ENCODE measurements around the gene ESRP2.

The ESRP2 gene

DNA sequence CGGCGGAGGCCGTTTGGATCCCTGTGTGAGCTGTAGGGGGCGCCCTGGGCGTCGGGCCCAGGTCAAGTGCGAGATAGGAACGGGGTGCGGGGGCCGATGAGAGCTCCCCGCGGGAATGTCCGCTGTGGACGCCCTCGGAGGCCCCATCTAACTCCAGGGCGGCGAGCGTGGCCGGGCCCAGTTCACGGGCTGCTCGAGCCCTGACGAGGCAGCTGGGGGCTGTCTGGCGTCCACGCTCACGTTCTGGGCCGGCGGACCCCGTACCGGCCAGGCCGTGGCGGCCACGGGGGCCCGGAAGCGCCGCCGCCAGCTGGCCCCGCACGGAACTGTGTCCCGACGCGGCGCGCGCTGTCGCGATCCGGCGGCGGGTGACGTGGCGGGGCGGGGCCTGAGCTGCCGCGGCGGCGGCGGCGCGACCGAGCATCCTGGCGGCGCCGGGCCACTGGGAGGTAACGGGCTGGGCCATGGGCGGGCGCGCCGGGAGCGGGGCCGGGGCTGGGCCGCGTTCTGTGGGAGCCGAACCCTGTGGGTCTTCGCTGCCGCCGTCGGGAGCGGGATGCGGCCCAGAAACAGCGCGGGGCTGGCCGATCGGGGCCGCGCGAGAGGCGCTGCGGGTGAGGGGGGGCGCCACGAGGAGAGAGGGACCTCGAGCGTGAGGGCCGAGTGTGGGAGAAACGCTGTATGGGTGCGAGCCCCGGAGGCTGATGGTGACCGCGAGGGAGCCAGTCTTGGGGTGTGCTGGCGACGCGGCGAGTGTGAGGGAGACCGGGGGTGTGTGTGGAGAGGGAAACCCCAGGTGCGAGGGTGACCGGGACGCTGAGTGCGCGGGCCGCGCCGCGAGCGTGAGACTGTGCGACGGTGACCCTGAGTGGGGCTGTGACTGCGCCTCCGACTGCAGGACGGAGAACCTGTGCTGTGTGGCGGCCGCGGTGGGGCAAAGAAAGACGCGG lies 28.5 kb upstream of the ESRP2 start, which contains the start of gene SLC7A6:
SLC7A6 (plus strand) TSS at position 399 of the 950 bp plus-strand sequence. CDS start 10,201 bp downstream, outside the sequence.
- peak; percentile 52 to 76 for DNase-seq (ENCODE audit: low read depth in 1 of 2, low spot score in 1 of 2)

DNA sequence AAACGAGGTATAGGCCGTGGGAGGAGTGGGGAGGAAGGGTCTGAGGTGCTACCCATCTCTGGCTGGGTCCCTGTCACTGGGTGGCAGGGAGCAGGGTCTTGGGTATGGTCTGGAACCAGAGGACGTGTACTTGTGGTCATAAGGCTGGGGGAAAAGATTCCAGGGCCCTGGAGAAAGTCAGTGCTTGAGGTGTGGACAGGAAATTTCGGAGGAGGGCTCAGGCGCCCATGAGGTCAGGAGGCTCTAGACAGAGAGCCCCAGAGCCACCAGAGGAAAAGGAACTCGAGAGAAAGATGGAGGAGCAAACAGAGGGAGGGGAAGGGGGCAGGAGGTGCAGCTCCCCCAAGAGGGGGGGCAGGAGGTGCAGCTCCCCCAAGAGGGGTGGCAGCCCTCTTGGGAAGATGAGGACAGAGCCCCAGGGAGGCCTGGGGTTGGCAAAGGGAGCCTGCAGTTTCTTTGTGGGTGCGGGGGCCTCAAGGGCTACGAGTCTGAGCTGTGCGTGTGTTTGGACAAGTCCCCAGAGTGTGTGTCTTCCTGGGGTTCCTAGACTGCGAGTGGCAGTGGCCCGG lies 27.7 kb upstream of the ESRP2 start:
- DNase-seq (ENCODE audit: low read depth in 1 of 2, low spot score in 1 of 2), result no peak

DNA sequence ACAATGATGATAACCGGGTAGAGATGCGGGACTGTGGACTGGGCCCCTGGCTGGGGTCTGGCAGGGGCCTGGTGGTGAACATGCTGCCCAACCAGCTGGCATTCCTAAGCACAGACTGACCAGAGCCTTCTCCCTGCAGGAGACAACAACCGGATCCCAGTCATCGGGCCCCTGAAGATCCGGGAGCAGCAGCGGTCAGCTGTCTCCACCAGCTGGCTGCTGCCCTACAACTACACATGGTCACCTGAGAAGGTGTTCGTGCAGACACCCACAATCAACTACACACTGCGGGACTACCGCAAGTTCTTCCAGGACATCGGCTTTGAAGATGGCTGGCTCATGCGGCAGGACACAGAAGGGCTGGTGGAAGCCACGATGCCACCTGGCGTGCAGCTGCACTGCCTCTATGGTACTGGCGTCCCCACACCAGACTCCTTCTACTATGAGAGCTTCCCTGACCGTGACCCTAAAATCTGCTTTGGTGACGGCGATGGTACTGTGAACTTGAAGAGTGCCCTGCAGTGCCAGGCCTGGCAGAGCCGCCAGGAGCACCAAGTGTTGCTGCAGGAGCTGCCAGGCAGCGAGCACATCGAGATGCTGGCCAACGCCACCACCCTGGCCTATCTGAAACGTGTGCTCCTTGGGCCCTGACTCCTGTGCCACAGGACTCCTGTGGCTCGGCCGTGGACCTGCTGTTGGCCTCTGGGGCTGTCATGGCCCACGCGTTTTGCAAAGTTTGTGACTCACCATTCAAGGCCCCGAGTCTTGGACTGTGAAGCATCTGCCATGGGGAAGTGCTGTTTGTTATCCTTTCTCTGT lies 23.3 kb upstream of the ESRP2 start:
- no peak for DNase-seq (ENCODE audit: low read depth in 1 of 2, low spot score in 1 of 2)

DNA sequence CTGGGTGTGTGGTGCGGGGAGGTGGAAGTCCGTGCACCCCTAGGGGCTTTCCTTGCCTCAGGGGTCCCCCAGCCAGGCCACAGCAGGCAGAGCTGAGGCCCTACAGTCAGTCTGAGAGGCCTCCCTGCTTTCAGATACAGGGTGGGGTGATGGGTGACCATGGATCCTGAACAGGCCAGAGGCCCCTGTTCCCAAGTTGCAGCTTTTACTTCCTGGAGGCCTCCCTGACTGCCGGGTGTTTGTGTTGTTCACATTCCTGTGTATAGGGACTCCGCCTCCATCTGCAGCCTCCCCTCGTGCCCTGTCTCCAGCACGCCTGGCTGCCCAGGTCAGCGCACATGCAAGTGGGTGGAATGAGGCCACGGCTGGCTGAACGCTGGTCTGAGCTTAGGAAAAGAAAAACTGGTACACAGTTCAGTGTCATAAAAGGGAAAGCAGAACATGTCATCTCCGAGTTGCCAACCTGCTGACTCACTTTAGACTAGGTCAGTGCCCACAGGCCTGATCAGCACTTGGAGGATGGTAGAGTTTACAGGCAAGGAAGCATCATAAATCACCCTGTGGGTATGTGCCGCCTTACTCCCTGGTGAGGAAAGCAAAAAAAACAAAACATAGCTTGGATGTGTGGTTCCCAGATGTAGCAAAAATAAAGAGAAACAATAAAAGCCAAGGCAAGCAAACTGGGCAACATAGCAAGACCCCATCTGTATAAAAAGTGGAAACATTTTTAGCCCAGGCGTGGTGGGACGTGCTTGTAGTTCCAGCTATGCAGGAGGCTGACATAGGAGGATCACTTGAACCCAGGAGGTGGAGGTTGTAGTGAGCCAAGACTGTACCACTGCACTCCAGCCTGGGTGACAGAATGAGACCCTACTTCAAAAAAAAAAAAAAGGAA lies 22.2 kb upstream of the ESRP2 start:
- DNase-seq (ENCODE audit: low read depth in 1 of 2, low spot score in 1 of 2), result no peak

DNA sequence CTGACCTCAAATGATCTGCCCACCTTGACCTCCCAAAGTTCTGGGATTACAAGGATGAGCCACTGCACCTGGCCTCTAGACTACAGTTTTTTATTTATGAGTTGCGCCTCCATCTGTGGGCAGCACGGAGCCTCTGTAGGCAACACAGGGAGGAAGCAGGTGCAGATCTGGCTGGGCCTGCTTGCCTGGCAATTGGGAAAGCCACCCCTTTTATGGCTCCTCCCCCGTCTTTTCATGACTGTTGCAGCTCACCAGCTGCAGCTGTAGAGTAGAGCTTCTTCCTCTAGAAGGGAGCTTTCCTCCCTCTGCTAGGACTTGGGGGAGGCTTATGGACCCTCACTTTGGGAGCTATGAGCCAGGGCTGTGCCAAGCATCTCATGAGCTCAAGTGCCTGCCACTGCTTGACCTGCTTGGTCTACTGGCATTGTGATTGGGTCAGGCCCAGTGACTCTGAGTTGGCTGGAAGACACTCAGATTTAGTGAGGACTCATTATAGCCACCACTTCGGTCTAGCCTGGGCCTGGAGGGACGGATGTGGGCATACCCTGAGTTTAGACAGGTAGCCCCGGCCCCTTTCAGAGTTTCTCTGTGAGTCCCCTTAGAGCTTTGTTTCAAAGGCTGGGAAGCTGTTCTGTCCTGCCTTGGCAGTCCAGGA lies 21.5 kb upstream of the ESRP2 start:
- DNase-seq (ENCODE audit: low read depth in 1 of 2, low spot score in 1 of 2), result no peak

DNA sequence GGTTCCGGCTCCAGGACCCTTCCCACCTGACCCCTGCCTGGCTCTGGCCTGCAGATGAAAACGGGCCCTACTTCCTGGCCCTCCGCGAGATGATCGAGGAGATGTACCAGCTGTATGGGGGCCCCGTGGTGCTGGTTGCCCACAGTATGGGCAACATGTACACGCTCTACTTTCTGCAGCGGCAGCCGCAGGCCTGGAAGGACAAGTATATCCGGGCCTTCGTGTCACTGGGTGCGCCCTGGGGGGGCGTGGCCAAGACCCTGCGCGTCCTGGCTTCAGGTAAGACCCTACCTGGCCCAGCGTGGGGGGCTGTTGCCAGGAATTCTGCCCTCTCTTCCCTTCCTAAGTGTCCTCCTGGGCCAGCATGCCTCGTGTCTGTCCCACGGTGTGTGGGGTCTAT lies 19.8 kb upstream of the ESRP2 start:
- DNase-seq (ENCODE audit: low read depth in 1 of 2, low spot score in 1 of 2), result no peak

DNA sequence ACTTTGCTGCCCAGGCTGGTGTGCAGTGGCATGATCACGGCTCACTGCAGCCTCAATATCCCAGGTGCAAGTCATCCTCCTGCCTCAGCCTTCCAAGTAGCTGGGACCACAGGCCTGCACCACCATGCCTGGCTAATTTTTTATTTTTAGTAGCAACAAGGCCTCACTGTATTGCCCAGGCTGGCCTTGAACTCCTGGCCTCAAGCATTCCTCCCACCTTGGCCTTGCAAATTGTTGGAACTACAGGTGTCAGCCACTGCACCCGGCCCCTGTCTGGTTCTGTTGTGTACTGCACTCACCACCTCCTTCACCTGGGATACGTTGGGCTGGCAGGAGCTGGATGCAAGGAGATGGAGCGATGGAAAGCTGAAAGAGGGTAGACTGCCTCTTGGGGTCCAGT lies 17.8 kb upstream of the ESRP2 start:
- DNase-seq (ENCODE audit: low read depth in 1 of 2, low spot score in 1 of 2), result no peak

DNA sequence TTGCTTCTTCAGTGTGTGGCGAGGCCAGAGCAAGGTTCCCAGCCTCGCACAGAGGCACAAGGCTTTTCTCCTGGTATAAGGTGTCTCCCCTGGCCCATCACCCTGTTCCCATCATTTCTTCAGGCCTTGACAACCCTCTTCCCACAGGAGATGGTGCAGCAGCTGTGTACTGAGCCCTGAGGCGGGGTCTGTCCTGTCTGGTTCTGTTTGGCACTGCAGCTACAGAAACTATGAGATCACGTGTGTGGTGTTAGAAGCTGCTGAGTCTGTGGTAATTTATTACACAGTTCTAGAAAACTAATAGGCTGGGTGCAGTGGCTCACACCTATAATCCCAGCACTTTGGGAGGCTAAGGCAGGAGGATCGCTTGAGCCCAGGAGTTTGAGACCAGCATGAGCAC lies 16.5 kb upstream of the ESRP2 start:
- DNase-seq (ENCODE audit: low read depth in 1 of 2, low spot score in 1 of 2), result no peak

DNA sequence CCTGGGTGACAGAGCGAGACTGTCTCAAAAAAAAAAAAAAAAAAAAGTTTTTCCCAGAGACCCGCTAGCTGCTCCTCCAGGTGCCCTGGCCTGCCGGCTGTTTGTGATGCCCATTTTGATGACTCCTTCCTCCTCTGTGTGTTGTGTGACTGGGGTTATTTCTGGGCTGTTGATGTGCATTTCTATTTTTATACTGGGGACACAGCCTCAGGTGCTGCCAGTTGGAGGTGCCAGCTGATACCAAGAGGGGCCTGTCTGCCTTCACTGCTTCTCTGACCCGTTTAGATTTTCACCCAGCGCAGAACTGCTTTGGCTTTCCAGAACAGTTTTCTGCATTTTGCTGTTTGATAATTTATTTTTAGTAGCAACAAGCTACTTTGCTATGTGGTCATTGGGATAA lies 15.9 kb upstream of the ESRP2 start:
- DNase-seq (ENCODE audit: low read depth in 1 of 2, low spot score in 1 of 2), result no peak

DNA sequence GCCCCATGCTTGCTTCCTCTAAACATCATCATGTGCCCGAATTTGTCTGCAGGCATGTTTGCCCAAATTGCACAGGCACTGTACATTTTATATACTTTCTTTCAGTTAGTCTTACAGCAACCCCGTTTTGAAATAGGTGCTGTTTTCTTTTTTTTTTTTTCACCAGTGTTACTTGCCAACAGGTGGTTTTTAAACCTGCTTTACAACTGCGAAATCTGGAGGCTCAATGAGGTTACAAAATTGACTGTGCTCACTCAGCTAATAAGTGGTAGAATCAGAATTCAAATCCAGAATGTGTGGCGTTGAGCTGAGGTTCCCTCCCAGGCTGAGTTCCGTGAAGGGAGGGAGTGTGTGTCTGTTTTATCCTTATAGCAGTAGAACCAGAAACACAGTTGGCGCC lies 15.0 kb upstream of the ESRP2 start:
- DNase-seq (ENCODE audit: low read depth in 1 of 2, low spot score in 1 of 2), result no peak

DNA sequence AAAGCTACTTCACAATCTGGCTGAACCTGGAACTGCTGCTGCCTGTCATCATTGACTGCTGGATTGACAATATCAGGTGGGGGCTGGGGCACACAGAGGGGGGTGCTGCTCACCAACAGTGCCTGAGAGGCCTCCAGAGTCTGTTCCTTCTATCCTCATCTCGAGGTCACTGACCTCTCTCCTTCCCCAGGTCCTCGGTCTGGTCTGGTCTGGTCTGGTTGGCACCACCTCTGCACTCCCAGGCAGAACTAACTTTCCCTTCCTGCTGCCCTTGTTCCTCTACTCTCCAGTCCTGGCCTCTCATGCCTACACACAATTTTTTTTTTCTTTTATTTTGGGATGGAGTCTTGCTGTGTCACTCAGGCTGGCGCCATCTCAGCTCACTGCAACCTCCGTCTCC lies 13.4 kb upstream of the ESRP2 start:
- DNase-seq (ENCODE audit: low read depth in 1 of 2, low spot score in 1 of 2), result no peak

DNA sequence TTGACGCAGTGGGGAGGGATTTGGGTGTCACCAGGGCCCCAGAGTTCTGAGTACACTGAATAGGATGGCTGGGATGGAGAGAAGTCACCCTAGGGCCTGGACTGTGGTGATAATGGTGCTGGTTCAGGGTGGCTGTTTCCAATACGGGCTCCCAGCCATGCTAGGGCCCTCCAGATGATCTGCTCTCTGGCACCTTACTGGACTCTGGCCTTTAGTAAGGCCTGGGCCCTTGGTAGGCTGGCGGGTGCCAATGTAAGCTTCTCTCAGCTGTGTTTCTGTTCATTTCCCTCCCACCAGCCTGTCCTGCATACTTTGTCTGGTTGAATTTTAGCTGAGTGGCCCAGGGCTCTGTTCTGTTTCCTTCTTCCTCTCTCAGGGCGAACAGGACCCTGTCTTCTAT lies 12.0 kb upstream of the ESRP2 start:
- DNase-seq (ENCODE audit: low read depth in 1 of 2, low spot score in 1 of 2), result no peak

DNA sequence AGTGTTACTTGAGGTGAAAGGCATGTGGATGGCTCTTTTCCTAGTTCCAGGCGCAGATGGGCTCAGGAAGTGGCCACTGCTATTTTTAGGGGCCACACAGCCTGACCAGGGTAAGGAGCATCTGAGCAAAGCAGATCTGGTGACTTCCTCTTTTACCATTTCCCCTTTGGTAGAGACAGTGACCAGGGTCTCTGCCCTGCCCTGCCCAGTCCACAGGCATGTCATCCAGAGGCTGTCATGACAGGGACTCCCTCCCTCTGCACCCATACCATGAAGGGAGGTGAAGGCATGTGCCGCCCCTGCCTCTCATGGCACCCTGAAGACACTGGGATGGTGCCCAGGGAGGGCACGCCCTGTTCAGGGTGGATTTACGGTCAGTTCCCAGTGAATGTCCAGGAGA lies 11.5 kb upstream of the ESRP2 start:
- no peak for DNase-seq (ENCODE audit: low read depth in 1 of 2, low spot score in 1 of 2)

DNA sequence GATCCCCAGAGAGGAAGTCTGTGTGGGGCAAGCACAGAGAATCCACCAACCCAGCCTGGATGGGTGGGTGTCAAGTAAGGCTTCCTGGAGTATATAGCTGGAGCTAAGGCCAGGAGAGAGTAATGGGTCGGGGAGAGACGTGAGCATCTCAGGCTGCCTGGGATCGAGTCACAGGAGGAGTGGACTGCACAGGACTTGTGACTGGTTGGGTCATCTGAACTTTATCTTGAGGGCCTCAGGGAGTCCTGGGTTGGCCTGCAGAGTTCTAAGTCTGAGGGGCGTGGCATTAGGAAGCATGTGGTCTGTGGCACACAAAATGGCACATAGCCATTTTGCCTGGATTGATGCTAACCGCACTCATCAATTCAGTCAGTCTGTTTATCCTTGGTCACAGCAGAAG lies 10.7 kb upstream of the ESRP2 start:
- DNase-seq (ENCODE audit: low read depth in 1 of 2, low spot score in 1 of 2), result no peak

DNA sequence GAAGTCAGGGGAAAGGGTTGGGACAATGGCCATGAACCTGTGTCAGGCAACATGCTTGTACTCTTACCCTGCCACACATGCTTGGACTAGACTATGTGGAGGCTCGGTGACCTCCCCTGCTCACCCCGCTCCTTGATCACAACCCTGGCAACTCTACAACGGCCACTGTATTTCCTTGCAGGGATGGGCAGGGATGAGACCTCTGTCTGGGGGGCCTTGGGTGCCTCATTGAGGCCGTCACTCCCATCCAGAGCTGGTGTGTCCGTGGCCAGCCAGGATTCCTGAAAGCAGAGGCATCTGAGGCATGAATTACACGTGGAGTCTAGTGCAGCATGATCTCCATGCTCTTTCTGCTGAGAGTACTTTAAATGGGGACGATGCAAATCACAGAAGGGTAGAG lies 10.2 kb upstream of the ESRP2 start:
- no peak for DNase-seq (ENCODE audit: low read depth in 1 of 2, low spot score in 1 of 2)

DNA sequence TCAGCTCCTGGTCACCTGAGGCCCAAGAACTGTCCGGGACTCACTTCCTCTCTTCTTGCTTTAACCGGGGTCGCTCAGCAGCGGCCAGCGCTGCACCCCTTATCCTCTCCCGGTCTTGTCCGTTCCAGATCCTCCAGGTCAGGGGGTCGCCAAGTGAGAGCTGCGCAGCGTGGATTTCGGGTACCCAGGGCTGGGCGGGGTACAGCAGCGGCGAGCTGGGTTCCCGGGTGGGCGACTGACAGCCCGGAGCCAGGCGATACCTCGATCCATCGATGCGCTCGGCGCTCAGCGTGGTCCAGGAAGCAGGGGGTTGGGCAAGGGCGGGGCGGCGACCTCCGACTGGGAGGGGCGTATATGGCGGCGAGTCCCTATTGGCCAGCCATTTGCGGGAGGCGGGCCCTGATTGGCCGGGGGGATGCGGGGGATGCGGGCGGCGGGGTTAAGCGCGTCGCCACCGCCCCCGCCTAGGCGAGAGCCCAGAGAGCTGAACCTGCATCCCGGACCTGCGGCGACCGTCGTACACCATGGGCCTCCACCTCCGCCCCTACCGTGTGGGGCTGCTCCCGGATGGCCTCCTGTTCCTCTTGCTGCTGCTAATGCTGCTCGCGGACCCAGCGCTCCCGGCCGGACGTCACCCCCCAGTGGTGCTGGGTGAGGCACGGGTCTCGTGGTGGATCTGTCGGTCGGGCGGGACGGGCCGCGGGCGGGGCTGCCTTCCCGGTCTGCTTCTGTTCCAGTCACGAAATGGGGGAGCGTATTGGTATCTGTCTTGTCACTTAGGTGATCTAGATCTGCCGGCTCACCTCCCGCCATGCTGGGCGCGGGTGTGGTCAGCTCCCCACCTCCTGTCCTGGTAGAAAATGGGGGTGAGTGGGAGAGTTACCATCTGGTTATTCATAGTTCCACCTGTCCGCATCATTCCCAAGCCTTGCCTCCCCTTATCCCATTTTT lies 9.3 kb upstream of the ESRP2 start, which contains the start of gene PLA2G15:
PLA2G15 (plus strand) TSS at position 471 of the 951 bp plus-strand sequence; CDS start at position 525, 54 bp downstream.
- DNase-seq (ENCODE audit: low read depth in 1 of 2, low spot score in 1 of 2), result peak; percentile 95 to 96

DNA sequence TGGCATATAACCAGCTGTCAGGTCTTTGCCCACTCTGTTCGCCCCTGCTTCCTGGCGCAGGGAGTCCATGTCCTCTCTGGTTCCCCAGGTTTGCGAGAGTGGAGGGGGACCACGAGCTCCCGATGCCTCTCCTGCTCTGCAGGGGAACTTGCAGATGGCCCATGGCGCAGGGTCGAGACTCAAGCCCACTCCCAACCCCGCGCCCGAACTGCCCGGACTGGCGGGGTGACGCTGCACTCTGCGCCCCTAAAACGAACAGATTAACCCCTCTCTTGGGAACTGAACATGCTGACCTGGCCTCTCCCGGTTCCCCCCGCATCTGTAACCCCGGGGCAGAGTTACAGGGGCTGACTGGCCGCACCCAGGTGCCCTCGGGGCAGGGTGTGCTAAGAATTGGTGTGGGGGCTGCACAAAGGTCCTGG lies 8.6 kb upstream of the ESRP2 start:
- DNase-seq (ENCODE audit: low read depth in 1 of 2, low spot score in 1 of 2), result no peak

DNA sequence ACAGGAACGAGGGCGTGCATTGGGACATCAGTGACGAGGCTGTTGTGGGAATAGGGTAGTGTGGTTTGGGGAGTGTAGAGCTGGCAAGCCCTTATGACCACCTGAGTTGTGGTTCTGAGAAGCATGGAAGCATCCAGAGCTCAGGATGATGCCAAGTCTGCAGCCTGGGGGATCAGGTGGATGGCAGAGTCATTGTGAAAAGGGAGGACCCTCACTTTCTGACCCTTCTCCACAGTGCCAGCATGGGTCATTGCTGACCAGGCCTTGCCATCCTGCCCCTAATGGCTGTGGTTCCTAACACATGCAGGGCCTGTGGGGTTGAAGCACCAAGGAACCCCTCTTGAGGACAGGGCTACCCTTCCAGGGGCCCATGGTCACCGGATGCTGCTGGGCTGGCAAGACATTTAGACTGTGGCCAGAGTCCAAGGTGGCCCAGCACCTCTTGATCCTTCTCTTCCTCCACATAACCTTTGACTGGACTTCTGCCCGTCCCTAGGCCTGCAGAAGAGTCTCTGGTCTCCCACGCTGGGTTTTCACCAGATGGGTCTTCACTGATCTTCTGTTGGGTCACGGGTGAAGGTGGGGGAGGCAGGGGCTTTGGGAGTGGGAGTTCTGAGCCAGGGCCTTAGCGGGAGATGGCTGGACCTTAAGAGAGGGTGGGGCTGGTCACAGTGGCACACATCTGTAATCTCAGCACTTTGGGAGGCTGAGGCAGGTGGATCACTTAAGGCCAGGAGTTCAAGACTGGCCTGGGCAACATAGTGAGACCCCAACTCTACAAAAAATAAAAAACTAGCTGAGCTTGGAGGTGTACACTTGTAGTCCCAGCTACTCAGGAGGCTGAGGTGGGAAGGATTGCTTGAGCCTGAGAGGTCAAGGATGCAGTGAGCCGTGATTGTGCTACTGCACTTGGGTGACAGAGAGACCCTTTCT lies 7.3 kb upstream of the ESRP2 start:
- DNase-seq (ENCODE audit: low read depth in 1 of 2, low spot score in 1 of 2), result no peak
